ENCODE measurements around the gene CLEC20A.

CLEC20A gene

DNA sequence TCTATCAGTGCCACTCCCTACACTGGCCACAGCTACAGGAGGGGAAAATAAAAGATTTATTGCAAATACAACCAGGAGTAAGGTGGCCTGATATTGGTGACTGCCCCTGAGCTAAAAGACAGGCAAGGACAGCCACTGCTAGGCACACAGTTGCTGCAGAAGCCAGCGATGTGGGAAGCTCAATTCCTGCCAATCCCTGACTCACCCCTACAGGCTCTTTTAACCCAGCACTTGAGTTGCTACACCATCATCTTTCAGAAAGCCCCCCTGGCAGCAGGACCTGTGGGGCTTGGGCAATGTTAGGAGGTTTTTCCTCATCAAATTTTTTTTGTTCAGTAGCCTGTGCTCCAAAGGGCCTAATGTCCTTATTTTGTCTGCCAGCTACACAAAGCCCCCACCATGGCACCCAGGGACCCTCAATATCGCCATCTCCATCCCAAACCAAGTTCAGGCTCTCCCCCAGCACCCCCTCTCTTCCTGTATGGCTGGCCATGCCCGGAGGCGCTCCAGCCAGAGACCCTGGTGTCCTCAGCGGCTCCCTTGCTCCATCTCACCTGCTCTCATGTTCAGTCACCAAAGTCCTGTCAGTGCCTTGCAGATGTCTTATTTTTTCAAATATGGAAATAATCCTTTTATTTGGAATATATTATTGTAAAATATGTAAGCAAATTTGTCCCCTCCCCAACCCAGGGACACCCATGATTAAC, 13.4 kb downstream of the CLEC20A start:
- no peak for FAIRE-seq
- DNase-seq (ENCODE audit: insufficient read length, low spot score): no peak

DNA sequence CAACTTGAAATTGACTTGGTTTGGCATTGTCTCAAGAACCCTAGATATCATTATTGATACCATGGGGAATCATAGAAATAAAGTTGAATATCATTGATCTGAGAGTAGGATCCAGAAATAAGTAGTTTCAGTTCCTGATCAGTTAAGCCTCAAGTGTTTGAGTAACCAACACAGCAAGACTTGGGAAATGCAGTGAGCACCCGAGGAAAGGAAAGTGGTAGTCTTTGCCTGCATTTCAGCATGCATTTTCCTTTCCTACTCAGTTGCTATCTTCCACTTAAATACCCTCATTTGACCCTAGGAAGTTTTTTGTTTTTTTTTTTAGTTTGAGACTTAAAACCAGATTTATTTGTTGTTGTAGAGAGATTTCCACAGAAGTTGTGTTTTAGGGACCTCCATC, 18.9 kb downstream of the CLEC20A start:
- FAIRE-seq: no peak
- DNase-seq (ENCODE audit: insufficient read length, low spot score): no peak

- FAIRE-seq: no peak
Observed at GRCh38 chr1:178477373-178477772, 19.4 kb downstream of the CLEC20A start.

GRCh38 chr1:178472531-178472930, 24.2 kb downstream of the CLEC20A start:
- no peak for DNase-seq (ENCODE audit: insufficient read length, low spot score)
- no peak for FAIRE-seq

More at GRCh38 chr1:178477373-178477772, 19.4 kb downstream of the CLEC20A start:
- no peak for DNase-seq (ENCODE audit: insufficient read length, low spot score)

- FAIRE-seq: no peak
Observed at GRCh38 chr1:178470411-178470960, 26.3 kb downstream of the CLEC20A start.

DNA sequence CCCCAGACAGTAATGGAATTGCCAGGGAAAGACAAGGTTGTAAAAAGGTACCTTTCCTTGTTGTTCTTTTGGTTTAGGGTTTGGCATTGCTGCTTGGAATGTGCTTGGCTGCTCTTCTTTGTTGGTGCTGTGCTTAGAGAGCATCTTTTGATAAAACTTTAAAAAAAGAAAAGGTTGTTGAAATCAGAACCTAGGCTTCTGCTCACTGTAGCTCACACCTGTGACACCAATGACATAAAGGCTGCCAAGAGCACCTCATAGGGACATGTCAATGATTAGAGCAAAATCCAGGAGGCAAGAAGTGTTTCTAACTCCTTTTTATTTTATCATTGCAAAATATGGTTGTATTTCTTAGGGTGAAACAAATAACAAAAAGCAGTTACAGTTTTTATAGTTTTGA, 28.9 kb downstream of the CLEC20A start:
- DNase-seq (ENCODE audit: insufficient read length, low spot score) (no peak), FAIRE-seq (no peak)

More at GRCh38 chr1:178470411-178470960, 26.3 kb downstream of the CLEC20A start:
- DNase-seq (ENCODE audit: insufficient read length, low spot score): no peak

- FAIRE-seq: no peak
- DNase-seq (ENCODE audit: insufficient read length, low spot score): no peak
Observed at GRCh38 chr1:178465011-178465410, 31.8 kb downstream of the CLEC20A start.

GRCh38 chr1:178464566-178464965, 32.2 kb downstream of the CLEC20A start:
- FAIRE-seq (no peak), DNase-seq (ENCODE audit: insufficient read length, low spot score) (no peak)

DNA sequence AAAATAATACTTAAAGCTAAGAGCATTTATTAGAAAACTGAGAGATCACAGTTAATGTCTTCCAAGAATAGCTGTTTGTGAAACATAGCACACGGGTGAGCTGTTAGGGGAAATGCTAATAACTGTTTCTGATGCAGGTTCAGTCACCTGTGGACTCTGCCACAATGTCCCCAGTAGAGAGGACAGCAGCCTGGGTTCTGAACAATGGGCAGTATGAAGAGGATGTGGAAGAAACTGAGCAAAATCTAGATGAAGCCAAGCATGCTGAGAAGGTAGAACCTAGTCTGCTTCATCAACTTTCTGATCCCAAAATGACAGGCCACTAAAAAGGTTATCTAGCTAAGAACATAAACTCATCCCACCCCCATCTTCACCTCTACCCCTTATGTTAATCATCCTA, 32.6 kb downstream of the CLEC20A start:
- DNase-seq (ENCODE audit: insufficient read length, low spot score) (no peak), FAIRE-seq (no peak)

DNA sequence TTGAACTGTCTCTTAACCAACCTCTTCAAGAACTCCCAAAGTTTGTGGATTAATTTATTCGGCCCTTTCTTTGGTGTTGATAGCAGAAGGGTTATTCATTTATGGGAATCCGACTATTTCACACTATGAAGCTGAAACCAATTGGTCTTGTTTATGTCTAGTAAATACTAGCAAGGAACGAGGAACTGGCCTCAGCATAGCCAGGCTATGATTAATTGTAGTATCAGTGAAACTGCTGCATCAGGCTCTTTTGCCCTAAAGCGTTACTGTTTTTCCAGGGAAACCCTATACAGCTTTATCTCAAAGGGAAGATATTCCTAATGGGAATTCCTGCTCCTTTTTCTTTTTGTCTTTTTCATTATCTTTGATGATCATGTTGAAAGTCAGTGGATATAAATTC, 35.1 kb downstream of the CLEC20A start:
- DNase-seq (ENCODE audit: insufficient read length, low spot score): no peak
- FAIRE-seq: no peak

- FAIRE-seq (no peak), DNase-seq (ENCODE audit: insufficient read length, low spot score) (no peak)
Observed at GRCh38 chr1:178461104-178461503, 35.7 kb downstream of the CLEC20A start.

- FAIRE-seq: no peak
- DNase-seq (ENCODE audit: insufficient read length, low spot score): no peak
Observed at GRCh38 chr1:178458203-178458602, 38.6 kb downstream of the CLEC20A start.

DNA sequence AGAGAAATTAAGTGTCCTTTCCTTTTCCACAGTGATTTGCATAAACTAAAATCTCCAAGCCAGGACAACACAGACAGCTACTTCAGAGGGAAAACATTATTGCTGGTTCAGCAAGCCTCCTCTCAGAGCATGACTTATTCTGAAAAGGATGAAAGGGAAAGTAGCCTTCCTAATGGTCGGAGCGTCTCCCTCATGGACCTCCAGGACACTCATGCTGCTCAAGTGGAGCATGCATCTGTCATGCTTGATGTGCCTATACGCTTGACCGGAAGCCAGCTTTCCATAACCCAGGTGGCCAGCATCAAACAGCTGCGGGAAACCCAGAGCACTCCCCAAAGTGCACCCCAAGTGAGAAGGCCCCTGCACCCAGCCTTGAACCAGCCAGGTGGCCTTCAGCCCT, 39.1 kb downstream of the CLEC20A start:
- DNase-seq (ENCODE audit: insufficient read length, low spot score): no peak
- FAIRE-seq: no peak

DNA sequence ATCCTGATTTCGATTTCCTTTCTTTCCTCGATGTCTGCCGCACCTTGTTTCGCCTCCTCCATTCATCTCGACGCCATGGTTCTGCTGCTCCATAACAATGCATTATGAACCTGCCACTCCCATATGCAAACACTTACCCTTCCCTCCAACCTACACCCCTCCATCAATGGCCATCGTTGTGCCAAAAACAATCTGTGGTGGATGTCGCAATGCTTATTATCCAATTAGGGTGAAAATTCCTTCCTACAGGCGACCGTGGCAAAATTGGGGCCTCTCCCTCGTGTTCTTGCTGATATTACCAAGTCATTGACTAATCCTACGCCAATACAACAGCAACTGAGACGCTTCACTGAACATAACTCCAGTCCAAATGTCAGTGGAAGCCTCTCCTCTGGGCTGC, 40.3 kb downstream of the CLEC20A start:
- no peak for DNase-seq (ENCODE audit: insufficient read length, low spot score)
- FAIRE-seq: no peak

- FAIRE-seq: no peak
Observed at GRCh38 chr1:178452013-178452412, 44.8 kb downstream of the CLEC20A start.

DNA sequence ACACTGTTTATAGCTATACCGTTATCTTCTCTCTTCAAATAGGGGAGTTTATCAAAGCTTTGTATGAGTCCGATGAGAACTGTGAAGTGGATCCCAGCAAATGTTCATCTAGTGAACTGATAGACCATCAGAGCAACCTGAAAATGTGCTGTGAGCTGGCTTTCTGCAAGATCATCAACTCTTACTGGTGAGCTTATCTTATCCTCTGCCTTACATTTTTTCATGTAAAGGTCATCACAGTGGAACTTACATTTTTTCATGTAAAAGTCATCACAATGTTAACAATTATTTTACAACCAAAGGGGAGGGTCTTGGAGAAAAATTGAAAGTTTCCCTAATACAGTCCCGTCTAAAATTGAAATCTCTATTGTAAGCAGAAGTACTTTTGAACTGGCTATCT, 45.2 kb downstream of the CLEC20A start:
- FAIRE-seq: no peak
- no peak for DNase-seq (ENCODE audit: insufficient read length, low spot score)

More at GRCh38 chr1:178452013-178452412, 44.8 kb downstream of the CLEC20A start:
- no peak for DNase-seq (ENCODE audit: insufficient read length, low spot score)

DNA sequence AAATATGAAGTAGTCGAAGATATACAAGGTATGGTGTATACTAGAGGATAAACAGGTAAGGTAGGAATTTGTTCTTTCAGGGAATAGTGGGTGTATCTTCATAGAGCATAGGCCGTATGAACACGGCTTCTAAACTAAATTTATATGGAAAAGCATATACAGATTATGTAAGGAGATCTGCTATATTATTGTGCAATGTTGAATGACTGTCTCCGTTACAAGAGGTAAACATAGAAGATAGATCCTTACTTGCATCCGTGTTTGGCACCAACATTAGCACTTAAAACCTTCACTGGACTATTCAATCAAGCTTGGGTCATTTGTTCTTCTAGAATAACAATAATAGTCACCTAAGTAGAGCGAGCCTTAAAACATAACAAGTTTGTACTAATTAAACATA, 45.9 kb downstream of the CLEC20A start:
- FAIRE-seq (no peak), DNase-seq (ENCODE audit: insufficient read length, low spot score) (no peak)

- no peak for FAIRE-seq
- DNase-seq (ENCODE audit: insufficient read length, low spot score): no peak
Observed at GRCh38 chr1:178442925-178443324, 53.8 kb downstream of the CLEC20A start.

DNA sequence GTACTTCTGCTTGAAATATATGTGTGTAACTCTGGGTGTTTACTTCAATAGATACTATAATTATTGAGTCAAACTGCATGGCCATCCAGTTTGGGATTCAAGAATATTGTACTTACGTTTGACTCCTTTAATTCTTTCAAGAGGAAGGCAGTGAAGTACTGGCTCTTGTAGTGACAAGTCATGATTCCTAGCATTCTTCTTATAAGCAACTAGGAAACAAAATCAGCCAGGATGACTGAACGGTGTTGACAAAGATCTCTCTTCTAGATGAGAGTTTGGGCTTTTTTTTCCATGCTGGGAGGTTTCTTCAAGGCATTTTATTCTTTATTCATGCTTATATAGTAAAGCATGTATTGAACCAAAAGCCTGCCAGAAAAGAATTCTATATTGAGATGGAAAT, 58.3 kb downstream of the CLEC20A start:
- FAIRE-seq (no peak), DNase-seq (ENCODE audit: insufficient read length, low spot score) (no peak)

- FAIRE-seq (no peak), DNase-seq (ENCODE audit: insufficient read length, low spot score) (no peak)
Observed at GRCh38 chr1:178436899-178437298, 59.9 kb downstream of the CLEC20A start.

GRCh38 chr1:178434899-178435435, 61.8 kb downstream of the CLEC20A start:
- FAIRE-seq (no peak), DNase-seq (ENCODE audit: insufficient read length, low spot score) (no peak)

DNA sequence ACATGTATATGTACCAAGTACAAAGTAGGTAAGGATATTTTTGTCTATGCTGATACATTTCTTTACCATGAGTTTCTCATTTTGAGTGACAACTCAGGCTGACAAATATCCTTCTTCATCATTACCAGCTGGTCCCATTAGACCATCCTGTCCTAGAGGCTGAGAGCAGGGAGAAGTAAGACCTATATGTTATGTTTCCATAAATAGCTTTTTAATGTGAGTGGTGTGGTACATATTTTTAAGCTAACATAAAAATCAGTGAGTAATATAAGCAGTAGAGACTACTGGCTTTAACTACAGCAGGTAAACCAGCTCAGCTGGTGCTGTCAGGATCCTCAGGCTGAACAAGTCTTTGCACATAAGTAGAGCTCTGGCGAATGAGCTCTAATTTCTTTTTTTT, 62.4 kb downstream of the CLEC20A start:
- DNase-seq (ENCODE audit: insufficient read length, low spot score) (no peak), FAIRE-seq (no peak)
